Retina (tissue), 1 donor: ENCODE data around the gene FRMD7.

Experiments
- DNase-seq: peaks from one replicate; pipeline ENCODE4 v3.0.0-alpha.2; 2016

The FRMD7 gene

DNA sequence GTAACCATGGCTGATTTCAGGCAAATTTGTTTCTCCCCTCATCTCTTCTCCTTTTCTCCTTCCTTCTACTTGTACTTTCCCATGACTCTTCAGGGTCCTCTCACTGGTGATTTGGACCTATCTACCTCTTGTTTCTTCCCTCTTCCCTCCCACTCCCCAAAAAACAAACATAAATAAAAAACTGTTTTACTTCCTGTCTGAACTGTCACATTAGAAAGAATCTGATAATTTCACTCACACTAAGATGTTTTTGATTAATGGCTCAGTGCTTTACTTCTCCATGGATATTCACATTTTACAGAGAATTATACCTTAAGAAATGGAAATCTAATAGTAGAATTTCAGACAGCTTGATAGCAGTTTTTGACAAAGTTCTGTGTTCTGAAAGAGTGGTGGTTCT lies 97.6 kb downstream of the FRMD7 start:
- no peak for DNase-seq
